ENCODE results near the gene CD300LF.

Gene CD300LF

GRCh38 chr17:74712756-74713155 is at the start of gene CD300LF:
Gene CD300LF (minus strand): TSS chr17:74712923. CDS start chr17:74712866, 57 bp downstream.
- in situ Hi-C loops (cut with HindIII; ENCODE audit: low sequenced_read_pairs) = no loop called here

GRCh38 chr17:74761931-74762330 is 49.2 kb upstream of the CD300LF start:
- in situ Hi-C loops (cut with HindIII; ENCODE audit: low sequenced_read_pairs) = no loop called here

GRCh38 chr17:74761419-74761818 is 48.7 kb upstream of the CD300LF start:
- in situ Hi-C loops (cut with HindIII; ENCODE audit: low sequenced_read_pairs) = no loop called here

- in situ Hi-C loops (cut with HindIII; ENCODE audit: low sequenced_read_pairs) = no loop called here
Observed at GRCh38 chr17:74760404-74761105, 47.8 kb upstream of the CD300LF start.

- in situ Hi-C loops (cut with HindIII; ENCODE audit: low sequenced_read_pairs) = no loop called here
Observed at GRCh38 chr17:74759941-74760340, 47.2 kb upstream of the CD300LF start.

- in situ Hi-C loops (cut with HindIII; ENCODE audit: low sequenced_read_pairs) = no loop called here
Observed at GRCh38 chr17:74759243-74759801, 46.6 kb upstream of the CD300LF start.

- in situ Hi-C loops (cut with HindIII; ENCODE audit: low sequenced_read_pairs) = no loop called here
Observed at GRCh38 chr17:74758848-74759168, 46.1 kb upstream of the CD300LF start.

- in situ Hi-C loops (cut with HindIII; ENCODE audit: low sequenced_read_pairs) = no loop called here
Observed at GRCh38 chr17:74757931-74758847, 45.5 kb upstream of the CD300LF start.

GRCh38 chr17:74757502-74757901 is 44.8 kb upstream of the CD300LF start:
- in situ Hi-C loops (cut with HindIII; ENCODE audit: low sequenced_read_pairs) = no loop called here

- in situ Hi-C loops (cut with HindIII; ENCODE audit: low sequenced_read_pairs) = no loop called here
Observed at GRCh38 chr17:74756891-74757290, 44.2 kb upstream of the CD300LF start.

GRCh38 chr17:74755533-74755932 is 42.8 kb upstream of the CD300LF start:
- in situ Hi-C loops (cut with HindIII; ENCODE audit: low sequenced_read_pairs) = no loop called here

- in situ Hi-C loops (cut with HindIII; ENCODE audit: low sequenced_read_pairs) = no loop called here
Observed at GRCh38 chr17:74754832-74755231, 42.1 kb upstream of the CD300LF start.

- in situ Hi-C loops (cut with HindIII; ENCODE audit: low sequenced_read_pairs) = no loop called here
Observed at GRCh38 chr17:74752822-74753401, 40.2 kb upstream of the CD300LF start.

- in situ Hi-C loops (cut with HindIII; ENCODE audit: low sequenced_read_pairs) = no loop called here
Observed at GRCh38 chr17:74752415-74752814, 39.7 kb upstream of the CD300LF start.

- in situ Hi-C loops (cut with HindIII; ENCODE audit: low sequenced_read_pairs) = no loop called here
Observed at GRCh38 chr17:74750327-74751069, 37.8 kb upstream of the CD300LF start.

- in situ Hi-C loops (cut with HindIII; ENCODE audit: low sequenced_read_pairs) = no loop called here
Observed at GRCh38 chr17:74750039-74750326, 37.3 kb upstream of the CD300LF start.

GRCh38 chr17:74749279-74750038 is 36.7 kb upstream of the CD300LF start:
- in situ Hi-C loops (cut with HindIII; ENCODE audit: low sequenced_read_pairs) = no loop called here

GRCh38 chr17:74748529-74749278 is 36.0 kb upstream of the CD300LF start, which contains the start of gene NHERF1:
Gene NHERF1 (plus strand): TSS chr17:74748628. CDS start chr17:74748847, 219 bp downstream.
- in situ Hi-C loops (cut with HindIII; ENCODE audit: low sequenced_read_pairs) = no loop called here

GRCh38 chr17:74748279-74748528 is 35.5 kb upstream of the CD300LF start:
- in situ Hi-C loops (cut with HindIII; ENCODE audit: low sequenced_read_pairs) = no loop called here

GRCh38 chr17:74746922-74747321 is 34.2 kb upstream of the CD300LF start:
- in situ Hi-C loops (cut with HindIII; ENCODE audit: low sequenced_read_pairs) = no loop called here
